HG03045 (cell line): ENCODE measurements around the gene RIPK3.

ENCODE experiments used
- ATAC-seq: cut with Tn5 transposase; IDR thresholded peaks from one replicate; pipeline ENCODE4 v1.9.1; 2021; ENCODE audit warnings: mild to moderate bottlenecking, moderate library complexity; ENCODE audit not compliant: unreplicated experiment

Gene RIPK3

GRCh38 chr14:24325041-24325530 lies 14.7 kb downstream of the RIPK3 start:
- ATAC-seq = no peak

- ATAC-seq = no peak
Observed at GRCh38 chr14:24324024-24324423, 15.8 kb downstream of the RIPK3 start.

- no peak for ATAC-seq
Observed at GRCh38 chr14:24323341-24323740, 16.4 kb downstream of the RIPK3 start.

- no peak for ATAC-seq
Observed at GRCh38 chr14:24322672-24323071, 17.1 kb downstream of the RIPK3 start.

- ATAC-seq = no peak
Observed at GRCh38 chr14:24321212-24321975, 18.4 kb downstream of the RIPK3 start.

GRCh38 chr14:24317141-24317928 lies 22.5 kb downstream of the RIPK3 start:
- no peak for ATAC-seq

GRCh38 chr14:24316597-24316950 lies 23.2 kb downstream of the RIPK3 start:
- ATAC-seq = no peak

- ATAC-seq = no peak
Observed at GRCh38 chr14:24315807-24316596, 23.8 kb downstream of the RIPK3 start.

- no peak for ATAC-seq
Observed at GRCh38 chr14:24315243-24315806, 24.5 kb downstream of the RIPK3 start.

GRCh38 chr14:24314377-24315193 lies 25.2 kb downstream of the RIPK3 start:
- no peak for ATAC-seq

GRCh38 chr14:24313913-24314312 lies 25.9 kb downstream of the RIPK3 start:
- ATAC-seq = no peak

GRCh38 chr14:24312736-24313507 lies 26.9 kb downstream of the RIPK3 start:
- ATAC-seq = no peak

GRCh38 chr14:24311837-24312615 lies 27.8 kb downstream of the RIPK3 start:
- no peak for ATAC-seq

- peak; percentile 62 for ATAC-seq
Observed at GRCh38 chr14:24310646-24311604, 28.9 kb downstream of the RIPK3 start, which contains the start of gene LTB4R. TSS of gene LTB4R (plus strand) at chr14:24311502. CDS start at chr14:24315652, 4,150 bp downstream.

- ATAC-seq = no peak
Observed at GRCh38 chr14:24310265-24310645, 29.5 kb downstream of the RIPK3 start.

GRCh38 chr14:24309538-24310264 lies 30.1 kb downstream of the RIPK3 start, which contains the start of gene LTB4R2:
TSS of gene LTB4R2 (plus strand) at chr14:24310140. CDS start at chr14:24310665, 525 bp downstream.
- ATAC-seq = no peak
